Natural killer cell (primary cell): ENCODE data around the gene NSRP1. TPM values are rescaled to one million over a fixed set of nuclear protein-coding genes. Genes with fewer than 3 reads are reported as not detected.

ENCODE experiments used
- ATAC-seq, 3 donors: fragments of 150-1000 bp in 2 of 3; fragments of 200-7000 bp in 1 of 3; cut with Tn5 transposase; 1 replicate in 1 of 3; 2 replicates in 2 of 3; pipeline ENCODE4 v1.10.0; 2021; ENCODE audit warnings: mild to moderate bottlenecking in 2 of 3, moderate library complexity in 2 of 3
- DNase-seq, 2 donors: peaks; one replicate each; pipeline versions ENCODE4 v3.0.0 to v3.0.0-alpha.2; 2013 to 2021; ENCODE audit warnings: mixed read lengths in 1 of 2
- H3K27ac ChIP-seq: one replicate; pipeline ENCODE4 v1.5.1; 2013; ENCODE audit warnings: mild to moderate bottlenecking, low read length
- H3K27me3 ChIP-seq: one replicate; pipeline ENCODE4 v1.6.1; 2013; ENCODE audit warnings: low read length; ENCODE audit not compliant: control insufficient read depth, insufficient read depth
- H3K36me3 ChIP-seq: one replicate; pipeline ENCODE4 v1.6.1; 2013; ENCODE audit warnings: low read length; ENCODE audit not compliant: control insufficient read depth, insufficient read depth
- H3K4me1 ChIP-seq: one replicate; pipeline ENCODE4 v1.6.1; 2013; ENCODE audit warnings: low read length; ENCODE audit not compliant: control insufficient read depth, insufficient read depth
- H3K4me3 ChIP-seq: one replicate; pipeline ENCODE4 v1.5.1; 2013; ENCODE audit warnings: low read length
- H3K9me3 ChIP-seq: one replicate; pipeline ENCODE4 v1.6.1; 2013; ENCODE audit warnings: low read length; ENCODE audit not compliant: control insufficient read depth, insufficient read depth
- H3K27ac Mint-ChIP-seq, 2 donors: one replicate each; pipeline ENCODE4 v1.8.0; 2022; ENCODE audit warnings: mild to moderate bottlenecking in 2 of 2, mixed read lengths in 2 of 2, moderate library complexity in 1 of 2
- H3K27me3 Mint-ChIP-seq, 2 donors: one replicate each; pipeline ENCODE4 v1.8.0; 2022; ENCODE audit warnings: low read depth in 2 of 2, mixed read lengths in 2 of 2
- H3K36me3 Mint-ChIP-seq: one replicate; pipeline ENCODE4 v1.8.0; 2022; ENCODE audit warnings: mixed read lengths
- H3K4me1 Mint-ChIP-seq, 2 donors: one replicate each; pipeline ENCODE4 v1.8.0; 2022; ENCODE audit warnings: mixed read lengths in 2 of 2
- H3K4me3 Mint-ChIP-seq: one replicate; pipeline ENCODE4 v1.8.0; 2022; ENCODE audit warnings: mild to moderate bottlenecking, moderate library complexity, mixed read lengths
- H3K9me3 Mint-ChIP-seq, 2 donors: one replicate each; pipeline ENCODE4 v1.8.0; 2022; ENCODE audit warnings: mixed read lengths in 2 of 2
- CTCF ChIP-seq: fragments of 200-600 bp; IDR thresholded peaks from one replicate; pipeline ENCODE4 v1.8.0; 2022; ENCODE audit warnings: antibody characterized with exemption
- WGBS: methylation state at CpG from one replicate; pipeline ENCODE4 v1.1.7; 2013; ENCODE audit warnings: missing lambda C conversion rate; ENCODE audit not compliant: insufficient coverage; 5-methylcytosine and 5-hydroxymethylcytosine counted together
- intact Hi-C: fragments of 100-400 bp; cut with micrococcal nuclease; formaldehyde crosslinking; loops from one replicate; pipeline ENCODE4 v1.14.2; 2022
- total RNA-seq, 4 donors: library from RNA; stranded (reverse); fragments of 120-200 nt in 1 of 4; gene quantifications; one replicate each; pipeline versions ENCODE4 v1.2.3 to v1.2.4, GENCODE V29; 2013 to 2022

The NSRP1 gene
- total RNA-seq, 3 donors from 2014 or later (not counting 1 experiment from before 2014, with no cell fraction given): 27.0 to 33.7 (median 29.7) TPM

GRCh38 chr17:30225112-30225511, 108.5 kb downstream of the NSRP1 start:
- Mint-ChIP-seq H3K4me3 (no peak overlapping the region), H3K36me3 (no peaks in the 10 kb centered on the region), H3K27me3 (peaks cover 11 to 15% of the 10 kb centered on the region in 2 donors), H3K4me1 (no peaks in the 10 kb centered on the region), H3K9me3 (no peaks in the 10 kb centered on the region), H3K27ac (no peak overlapping the region)
- H3K36me3 ChIP-seq: no peaks in the 10 kb centered on the region
- no peak overlapping the region for H3K4me3 ChIP-seq
- 78% methylated on average over 3 of the region's 3 CpGs for WGBS
- ATAC-seq (no peak), DNase-seq (no peak)
- intact Hi-C loops: no loop called here
- no peaks in the 10 kb centered on the region for H3K27me3 ChIP-seq
- H3K4me1 ChIP-seq: no peaks in the 10 kb centered on the region
- TF ChIP-seq CTCF: no peak
- no peaks in the 10 kb centered on the region for H3K9me3 ChIP-seq
- H3K27ac ChIP-seq: no peak overlapping the region

- WGBS: 86% methylated on average over 15 of the region's 15 CpGs
- Histone ChIP-seq H3K9me3 (no peaks in the 10 kb centered on the region), H3K4me1 (no peaks in the 10 kb centered on the region), H3K27ac (no peak overlapping the region), H3K4me3 (no peak overlapping the region), H3K36me3 (no peaks in the 10 kb centered on the region), H3K27me3 (no peaks in the 10 kb centered on the region)
- intact Hi-C loops: no loop called here
- H3K4me3 Mint-ChIP-seq: no peak overlapping the region
- no peaks in the 10 kb centered on the region for H3K4me1 Mint-ChIP-seq
- no peak overlapping the region for H3K27ac Mint-ChIP-seq
- ATAC-seq: no peak
- peaks cover 14 to 22% of the 10 kb centered on the region in 2 donors for H3K27me3 Mint-ChIP-seq
- TF ChIP-seq CTCF: no peak
- no peaks in the 10 kb centered on the region for H3K36me3 Mint-ChIP-seq
- H3K9me3 Mint-ChIP-seq: no peaks in the 10 kb centered on the region
- DNase-seq: no peak
Observed at GRCh38 chr17:30225919-30226553, 109.4 kb downstream of the NSRP1 start.

- no peak overlapping the region for H3K27ac Mint-ChIP-seq
Observed at GRCh38 chr17:30226878-30227277, 110.3 kb downstream of the NSRP1 start.

More at GRCh38 chr17:30226878-30227277, 110.3 kb downstream of the NSRP1 start:
- no peaks in the 10 kb centered on the region for H3K4me1 ChIP-seq
- H3K36me3 ChIP-seq: no peaks in the 10 kb centered on the region
- Mint-ChIP-seq H3K4me1 (no peaks in the 10 kb centered on the region), H3K4me3 (no peak overlapping the region), H3K9me3 (no peaks in the 10 kb centered on the region), H3K27me3 (peaks cover 14 to 24% of the 10 kb centered on the region in 2 donors), H3K36me3 (no peaks in the 10 kb centered on the region)
- ATAC-seq: no peak
- DNase-seq: no peak
- 95% methylated on average over 10 of the region's 10 CpGs for WGBS
- no peak for TF ChIP-seq CTCF
- intact Hi-C loops: no loop called here
- H3K27me3 ChIP-seq: no peaks in the 10 kb centered on the region
- H3K9me3 ChIP-seq: no peaks in the 10 kb centered on the region
- no peak overlapping the region for H3K27ac ChIP-seq
- no peak overlapping the region for H3K4me3 ChIP-seq
